Left renal pelvis (tissue), 4 donors: ENCODE measurements around the gene CTBP1. TPM values are rescaled to one million over a fixed set of nuclear protein-coding genes. Genes with fewer than 3 reads are reported as not detected.

ENCODE experiments used
- DNase-seq, 4 donors: peaks; one replicate each; pipeline ENCODE4 v3.0.0-alpha.2; 2013; ENCODE audit warnings: low read depth in 4 of 4, low spot score in 3 of 4
- polyA plus RNA-seq, 4 donors: library from polyadenylated mRNA; unstranded; fragments of 120-200 nt; gene quantifications; one replicate each; pipeline ENCODE4 v1.2.1, GENCODE V29; 2013; ENCODE audit not compliant: insufficient read length in 4 of 4

CTBP1 gene
- polyA plus RNA-seq, 4 donors: 120 to 170 (median 121) TPM

DNA sequence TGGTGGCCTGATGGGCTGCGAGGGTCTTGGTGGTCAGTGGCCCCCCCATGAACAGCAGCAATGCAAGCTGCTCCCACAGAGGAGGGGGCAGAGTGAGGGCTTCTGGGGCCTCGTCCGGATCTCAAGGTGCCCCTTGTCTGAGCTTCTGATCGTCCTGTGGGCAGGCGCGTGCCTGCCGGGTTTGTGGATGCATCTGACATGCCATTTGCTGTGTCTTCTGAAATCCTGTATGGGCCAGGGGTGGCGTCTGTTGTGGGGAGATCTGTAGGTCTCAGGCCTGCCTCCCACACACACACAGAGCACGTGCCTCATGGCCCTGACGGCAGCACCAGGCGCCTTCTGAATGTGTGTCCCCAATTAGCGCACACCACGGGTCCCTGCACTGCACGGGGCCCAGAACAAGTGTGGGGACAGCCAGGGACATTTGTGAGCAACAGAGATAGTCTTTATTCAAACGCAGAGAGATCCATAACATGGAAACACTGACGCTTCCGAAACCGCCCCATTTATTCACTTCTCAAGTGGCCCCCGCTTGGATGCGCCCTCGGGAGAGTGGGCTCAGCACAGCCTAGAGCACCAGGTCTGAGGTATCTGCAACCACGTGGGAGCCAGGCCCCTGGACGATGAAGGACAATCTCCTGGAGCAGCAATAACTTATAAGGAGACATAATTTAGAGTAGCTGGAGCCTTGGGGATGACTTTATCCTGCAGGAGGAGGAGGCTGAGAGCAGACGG, 82.3 kb downstream of the CTBP1 start:
- no peak for DNase-seq

DNA sequence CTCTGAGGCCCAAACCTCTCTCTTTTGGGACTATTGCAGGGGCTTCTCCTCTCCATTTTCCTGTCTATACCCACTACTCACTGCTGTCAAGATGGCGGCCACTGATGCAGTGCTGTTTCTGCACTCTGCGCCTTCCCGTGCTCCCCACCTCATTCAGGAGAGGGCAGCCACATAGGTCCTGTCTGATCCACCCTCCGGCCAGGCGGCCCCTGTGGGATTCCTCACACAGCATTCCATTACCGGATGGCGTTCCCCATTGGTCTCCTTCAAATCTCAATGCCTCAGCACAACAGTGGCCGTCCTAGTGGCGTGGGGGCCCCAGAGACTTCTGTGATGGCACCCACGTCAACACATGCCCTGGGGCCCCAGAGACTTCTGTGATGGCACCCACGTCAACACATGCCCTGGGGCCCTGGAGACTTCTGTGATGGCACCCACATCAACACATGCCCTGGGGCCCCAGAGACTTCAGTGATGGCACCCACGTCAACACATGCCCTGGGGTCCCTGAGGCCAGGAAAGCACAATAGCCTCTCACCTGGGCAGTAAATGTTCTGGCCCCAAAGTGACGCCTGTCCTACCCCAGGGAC, 83.9 kb downstream of the CTBP1 start:
- no peak for DNase-seq

DNA sequence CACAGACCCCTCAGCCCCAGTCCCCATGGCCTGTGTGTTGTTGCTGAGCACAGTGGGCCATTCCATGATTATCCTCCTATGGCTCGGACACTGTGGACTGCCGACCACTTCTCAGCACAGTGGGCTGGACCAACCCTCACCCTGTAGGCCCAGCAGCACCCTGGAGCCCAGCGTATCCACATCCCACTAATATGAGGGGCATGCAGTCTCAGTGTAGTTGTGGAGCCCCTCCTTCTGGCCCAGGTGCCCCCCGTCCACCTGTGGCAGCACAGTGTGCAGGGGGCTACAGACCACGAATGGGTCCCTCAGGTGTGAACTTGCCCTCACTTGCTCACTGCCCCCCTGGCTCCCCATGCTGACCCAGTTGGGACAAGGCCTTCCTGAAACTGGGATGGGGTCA, 84.5 kb downstream of the CTBP1 start:
- no peak for DNase-seq

GRCh38 chr4:1164040-1164439, 84.9 kb downstream of the CTBP1 start:
- no peak for DNase-seq

Other genes with a start within 250 kb of the CTBP1 start
- 10 to 100 TPM; 31.3 to 42.0 (median 38.1) TPM for gene FGFRL1, start 237.5 kb downstream of the CTBP1 start, polyA plus RNA-seq
- 10 to 100 TPM; 10.5 to 19.2 (median 15.8) TPM for gene RNF212, start 135.6 kb downstream of the CTBP1 start, polyA plus RNA-seq
- 10 to 100 TPM in 3 of 4 donors, 1 to 10 TPM in 1; 9.9 to 43.8 (median 12.8) TPM for gene SPON2, start 76.5 kb downstream of the CTBP1 start, polyA plus RNA-seq
- 10 to 100 TPM; 59.0 to 76.8 (median 65.0) TPM for gene MAEA, start 40.8 kb upstream of the CTBP1 start, polyA plus RNA-seq
- gene UVSSA, start 98.1 kb upstream of the CTBP1 start, polyA plus RNA-seq: 10 to 100 TPM in 2 of 4 donors, 1 to 10 TPM in 2; 5.9 to 19.3 (median 11.3) TPM
- not detected for gene NKX1-1, start 157.3 kb upstream of the CTBP1 start, polyA plus RNA-seq